AG04450 (cell line): ENCODE measurements around the gene COL6A3. TPM values are rescaled to one million over a fixed set of nuclear protein-coding genes. Genes with fewer than 3 reads are reported as not detected.

Source experiments
- CTCF ChIA-PET: fragments of 300-600, 350-600 bp; formaldehyde crosslinking; extraction: SDS; loops from one replicate; lab custom pipeline; 2022; ENCODE audit warnings: antibody characterized with exemption, inconsistent platforms; lab: Charles Lee
- POLR2A ChIA-PET: fragments of 350-600 bp; formaldehyde crosslinking; extraction: SDS; loops from one replicate; lab custom pipeline; 2021; ENCODE audit warnings: antibody characterized with exemption, inconsistent platforms; lab: Yijun Ruan, JAX
- DNase-seq: peaks from one replicate; pipeline ENCODE4 v3.0.0-alpha.2; 2011; ENCODE audit warnings: low read depth, low spot score
- H3K27ac ChIP-seq: one replicate; pipeline ENCODE4 v1.5.1; 2012; ENCODE audit warnings: low read depth, low read length, control low read depth
- H3K27me3 ChIP-seq: one replicate; pipeline ENCODE4 v1.6.0; 2012; ENCODE audit warnings: low read length; ENCODE audit not compliant: control insufficient read depth, insufficient read depth
- H3K4me3 ChIP-seq: 2 replicates; pipeline ENCODE4 v1.5.1; 2011; ENCODE audit warnings: mild to moderate bottlenecking, low read depth, low read length, control low read depth
- H3K9me3 ChIP-seq: 2 replicates; pipeline ENCODE4 v1.5.1; 2012; ENCODE audit warnings: low read length; ENCODE audit not compliant: control insufficient read depth, insufficient read depth
- CTCF ChIP-seq: IDR thresholded peaks from 2 replicates; pipeline ENCODE4 v1.5.1; 2011; ENCODE audit warnings: low read depth, low read length, control low read depth, inconsistent platforms
- polyA plus RNA-seq: library from polyadenylated mRNA; depleted of rRNA; stranded (reverse); fragments of >200 nt; gene quantifications from 2 replicates; pipeline ENCODE4 v1.2.3, GENCODE V29; 2011

The COL6A3 gene
- polyA plus RNA-seq, 1 experiment = 1,384 TPM

GRCh38 chr2:237315829-237316225 lies 98.1 kb downstream of the COL6A3 start:
- no peak for DNase-seq
- H3K4me3 ChIP-seq = no peak overlapping the region
- H3K27me3 ChIP-seq = no peaks in the 10 kb centered on the region
- TF ChIP-seq CTCF = no peak
- ChIA-PET CTCF (interaction anchor here (0.6 to 2.4 kb wide), 8 partner anchors 16 to 194 kb away, joined by 3 to 7 read pairs (median 4); partner anchors contain the start of gene COL6A3), POLR2A (interaction anchor here (0.5 to 2.4 kb wide), 15 partner anchors 11 to 219 kb away, joined by 3 to 9 read pairs (median 4); no protein-coding TSS in a partner anchor)
- no peaks in the 10 kb centered on the region; the same call in 1 of the 2 replicates for H3K9me3 ChIP-seq
- peak overlapping the region; percentile 98 for H3K27ac ChIP-seq

- POLR2A ChIA-PET = interaction anchor here (0.5 to 2.4 kb wide), 17 partner anchors 9 to 219 kb away, joined by 3 to 9 read pairs (median 4); no protein-coding TSS in a partner anchor
- CTCF ChIA-PET = interaction anchor here (0.6 to 2.4 kb wide), 10 partner anchors 15 to 194 kb away, joined by 3 to 7 read pairs (median 3); partner anchors contain the start of gene COL6A3
- TF ChIP-seq CTCF = peak; percentile 61
- peak overlapping the region; percentile 98 for H3K27ac ChIP-seq
- no peaks in the 10 kb centered on the region; the same call in 1 of the 2 replicates for H3K9me3 ChIP-seq
- no peak overlapping the region for H3K4me3 ChIP-seq
- no peaks in the 10 kb centered on the region for H3K27me3 ChIP-seq
- DNase-seq = peak; percentile 94
These were observed 98.7 kb downstream of the COL6A3 start for GRCh38 chr2:237315170-237315828.

- Histone ChIP-seq H3K27me3 (no peaks in the 10 kb centered on the region), H3K9me3 (no peaks in the 10 kb centered on the region; the same call in 1 of the 2 replicates), H3K4me3 (no peak overlapping the region), H3K27ac (peak overlapping the region; percentile 98)
- TF ChIP-seq CTCF = no peak
- CTCF ChIA-PET = interaction anchor here (1.0 to 2.4 kb wide), 6 partner anchors 15 to 149 kb away, joined by 3 to 7 read pairs (median 4); partner anchors contain the start of gene COL6A3
- POLR2A ChIA-PET = interaction anchor here (1.0 to 2.0 kb wide), 8 partner anchors 8 to 133 kb away, joined by 3 to 9 read pairs (median 4); no protein-coding TSS in a partner anchor
- DNase-seq = no peak
These were observed 99.3 kb downstream of the COL6A3 start for GRCh38 chr2:237314681-237315080.

- DNase-seq = no peak
- Histone ChIP-seq H3K27ac (no peak overlapping the region), H3K4me3 (no peak overlapping the region), H3K27me3 (no peaks in the 10 kb centered on the region), H3K9me3 (no peaks in the 10 kb centered on the region)
- ChIA-PET POLR2A (interaction anchor here (1.1 to 2.0 kb wide), 5 partner anchors 8 to 132 kb away, joined by 3 to 9 read pairs (median 4); no protein-coding TSS in a partner anchor), CTCF (interaction anchor here (1.1 to 2.4 kb wide), 4 partner anchors 14 to 149 kb away, joined by 3 to 7 read pairs (median 6); no protein-coding TSS in a partner anchor)
- TF ChIP-seq CTCF = no peak
These were observed 99.8 kb downstream of the COL6A3 start for GRCh38 chr2:237314198-237314597.
